HUDEP-2 (cell line): ENCODE data around the gene ZNG1A.
"Not testable (repeated sequence)": the region's sequence is repeated elsewhere in the genome, so short reads cannot be mapped to it uniquely, and the experiment has no call there.

Experiments
- DNase-seq, 76 experiments: peaks; one replicate each; lab custom pipeline; 2025; ENCODE audit not compliant: unreplicated experiment in 76 of 76; lab: John Stamatoyannopoulos, UW

ZNG1A gene

GRCh38 chr9:178970-179383 lies at the start of gene ZNG1A:
ZNG1A (minus strand) TSS chr9:179056; CDS start chr9:178969, 87 bp downstream.
- DNase-seq = peak in 73 of 76 experiments; percentile 4 to 90 (median 76)

- no peak for DNase-seq
These were observed 49.0 kb upstream of the ZNG1A start for GRCh38 chr9:227860-228259.

- peak in 1 of 76 experiments; percentile 6 for DNase-seq
These were observed 46.0 kb upstream of the ZNG1A start for GRCh38 chr9:224582-225520.

- DNase-seq = no peak
These were observed 45.2 kb upstream of the ZNG1A start for GRCh38 chr9:224026-224425.

- DNase-seq = no peak
These were observed 44.3 kb upstream of the ZNG1A start for GRCh38 chr9:223152-223551.

- DNase-seq = no peak
These were observed 43.3 kb upstream of the ZNG1A start for GRCh38 chr9:221989-222776.

- no peak for DNase-seq
These were observed 41.0 kb upstream of the ZNG1A start for GRCh38 chr9:219670-220365.

- not testable (repeated sequence) for DNase-seq
These were observed 40.2 kb upstream of the ZNG1A start for GRCh38 chr9:219036-219435.

GRCh38 chr9:217950-218349 lies 39.1 kb upstream of the ZNG1A start:
- no peak for DNase-seq

GRCh38 chr9:216866-217265 lies 38.0 kb upstream of the ZNG1A start:
- no peak for DNase-seq

GRCh38 chr9:215631-216155 lies 36.8 kb upstream of the ZNG1A start:
- no peak for DNase-seq

GRCh38 chr9:214648-215493 lies 36.0 kb upstream of the ZNG1A start, which contains the start of gene DOCK8:
DOCK8 (plus strand) TSS chr9:214865; CDS start chr9:214977, 112 bp downstream.
- DNase-seq = peak in 73 of 76 experiments; percentile 19 to 91 (median 65)

GRCh38 chr9:214351-214647 lies 35.4 kb upstream of the ZNG1A start:
- peak in 1 of 76 experiments; percentile 59 for DNase-seq

GRCh38 chr9:213901-214300 lies 35.0 kb upstream of the ZNG1A start:
- DNase-seq = not testable (repeated sequence)

GRCh38 chr9:212297-212696 lies 33.4 kb upstream of the ZNG1A start:
- no peak for DNase-seq

GRCh38 chr9:211557-211956 lies 32.7 kb upstream of the ZNG1A start:
- no peak for DNase-seq

GRCh38 chr9:211036-211435 lies 32.2 kb upstream of the ZNG1A start:
- DNase-seq = no peak

- DNase-seq = no peak
These were observed 30.4 kb upstream of the ZNG1A start for GRCh38 chr9:209143-209758.

GRCh38 chr9:206481-206880 lies 27.6 kb upstream of the ZNG1A start:
- DNase-seq = no peak
